OCI-M2 (cell line): ENCODE data around the gene CADM2.
"Not testable (repeated sequence)": the region's sequence is repeated elsewhere in the genome, so short reads cannot be mapped to it uniquely, and the experiment has no call there.

Experiments
- DNase-seq: peaks from one replicate; lab custom pipeline; 2025; ENCODE audit not compliant: unreplicated experiment; lab: John Stamatoyannopoulos, UW

The CADM2 gene

DNA sequence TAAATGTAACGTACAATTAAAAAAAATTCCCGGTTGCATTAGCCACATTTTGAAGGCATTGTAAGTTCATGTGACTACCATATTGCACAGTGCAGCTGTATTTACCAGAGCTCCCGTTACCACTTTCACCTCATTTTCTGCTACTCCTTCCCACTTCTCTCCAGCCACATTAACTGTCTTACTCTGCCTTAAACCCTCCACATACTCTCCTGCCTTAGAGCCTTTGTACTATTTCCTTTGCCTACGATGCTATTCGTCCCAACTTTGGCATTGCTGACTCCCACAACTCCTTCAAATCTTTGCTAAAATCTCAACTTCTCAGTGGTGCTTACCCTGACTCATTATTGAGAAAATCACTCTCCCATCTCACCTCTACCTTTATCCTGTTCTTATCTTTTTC lies 115.2 kb downstream of the CADM2 start:
- DNase-seq, result no peak

DNA sequence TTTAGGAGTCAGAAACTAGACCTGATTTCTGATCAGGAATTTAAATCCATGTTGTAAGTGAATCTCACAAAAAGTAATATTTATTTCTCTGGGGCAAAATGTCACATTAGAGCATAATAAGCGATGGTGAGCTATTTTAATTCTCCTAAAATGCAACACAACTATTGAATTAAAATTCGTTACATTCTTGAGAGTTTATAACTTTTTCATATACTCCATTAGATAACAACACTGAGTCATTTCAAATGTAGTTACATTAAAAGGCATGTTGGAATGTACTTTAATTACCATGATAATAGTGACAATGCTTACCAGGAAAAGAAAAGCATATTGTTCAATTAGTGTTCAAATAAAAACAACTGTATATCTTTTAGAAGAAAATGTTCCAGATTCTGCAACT lies 116.9 kb downstream of the CADM2 start:
- no peak for DNase-seq

DNA sequence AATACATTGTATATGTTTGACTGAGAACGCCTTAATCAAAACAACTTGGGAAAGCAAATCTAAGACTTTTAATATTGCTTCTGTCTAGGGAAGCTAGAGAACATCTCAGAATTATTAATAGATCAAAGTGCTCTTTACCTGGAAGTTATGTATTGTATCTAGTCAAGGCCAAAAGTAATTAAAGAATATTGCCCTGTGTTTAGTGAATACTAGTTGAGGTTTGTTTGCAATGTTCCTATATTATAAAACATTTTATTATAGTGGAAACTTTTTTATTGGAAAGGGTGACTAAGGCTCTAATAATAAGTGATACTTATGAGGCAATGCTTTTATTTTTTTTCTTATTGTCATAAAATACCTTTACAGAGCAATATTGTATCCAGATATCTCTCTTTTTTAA lies 118.2 kb downstream of the CADM2 start:
- DNase-seq, result no peak

DNA sequence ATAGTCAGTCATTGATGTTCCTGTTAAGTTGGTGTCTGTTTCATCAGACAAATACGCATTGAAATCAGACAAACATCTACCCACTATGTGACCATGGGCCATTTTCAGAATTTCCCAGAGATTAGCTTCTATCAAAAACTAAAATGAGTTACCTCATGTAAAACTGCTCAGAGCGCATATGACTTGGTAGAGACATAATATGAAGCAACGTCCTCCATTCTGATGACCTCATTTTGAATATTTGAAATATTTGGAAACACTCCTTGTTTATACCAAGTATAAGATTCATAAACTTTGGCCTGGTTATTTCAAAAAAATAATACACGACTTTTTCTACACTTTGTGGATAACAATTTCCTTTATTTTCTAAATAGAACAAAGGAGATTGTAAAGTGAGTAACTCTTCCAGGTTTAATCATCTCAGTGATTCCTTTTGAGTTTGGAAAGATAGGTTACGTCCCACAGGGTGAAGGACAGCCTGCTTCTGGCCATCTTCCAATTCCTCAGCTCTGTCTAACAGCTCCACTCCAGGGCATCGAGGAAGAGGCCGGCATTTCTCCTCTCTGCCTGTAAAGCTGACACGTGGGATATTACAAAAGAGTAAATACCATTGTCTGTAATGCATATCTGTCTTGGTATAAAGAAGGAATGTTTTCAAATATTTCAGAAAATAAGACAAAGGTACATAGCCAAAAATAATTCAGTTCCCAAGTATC lies 122.6 kb downstream of the CADM2 start:
- DNase-seq, result no peak

DNA sequence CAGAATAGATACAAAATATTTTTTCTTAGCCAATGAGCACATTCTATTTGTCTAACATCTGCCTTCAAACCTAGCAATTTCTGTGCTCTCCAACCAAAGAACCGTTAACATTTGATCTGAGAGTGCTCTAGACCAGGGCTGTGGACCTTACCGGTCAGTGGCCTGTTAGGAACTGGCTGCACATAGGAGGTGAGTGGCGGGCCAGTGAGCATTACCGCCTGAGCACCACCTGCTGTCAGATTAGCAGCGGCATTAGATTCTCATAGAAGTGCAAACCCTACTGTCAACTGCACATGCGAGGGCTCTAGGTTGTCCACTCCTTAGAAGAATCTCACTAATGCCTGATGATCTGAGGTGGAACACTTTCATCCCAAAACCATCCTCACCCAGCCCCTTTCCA lies 131.7 kb downstream of the CADM2 start:
- DNase-seq, result no peak

DNA sequence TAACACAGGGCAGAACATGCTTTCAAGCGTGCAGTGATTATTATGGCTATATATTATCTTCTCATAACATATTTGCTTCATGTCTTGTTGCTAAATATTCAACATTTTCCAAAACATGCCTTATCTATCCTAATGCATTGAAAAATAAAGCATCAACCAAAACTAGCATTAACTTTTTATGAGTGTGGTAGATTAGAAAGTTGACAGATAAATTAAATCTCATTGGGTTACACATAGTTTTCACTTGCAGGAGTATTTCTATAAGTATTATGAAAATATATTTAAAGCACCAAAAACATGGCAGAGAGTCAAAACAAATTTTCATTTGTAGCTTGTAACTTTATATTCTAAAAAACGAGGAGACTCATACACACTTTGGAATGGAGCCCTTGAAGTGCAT lies 141.5 kb downstream of the CADM2 start:
- DNase-seq, result no peak

DNA sequence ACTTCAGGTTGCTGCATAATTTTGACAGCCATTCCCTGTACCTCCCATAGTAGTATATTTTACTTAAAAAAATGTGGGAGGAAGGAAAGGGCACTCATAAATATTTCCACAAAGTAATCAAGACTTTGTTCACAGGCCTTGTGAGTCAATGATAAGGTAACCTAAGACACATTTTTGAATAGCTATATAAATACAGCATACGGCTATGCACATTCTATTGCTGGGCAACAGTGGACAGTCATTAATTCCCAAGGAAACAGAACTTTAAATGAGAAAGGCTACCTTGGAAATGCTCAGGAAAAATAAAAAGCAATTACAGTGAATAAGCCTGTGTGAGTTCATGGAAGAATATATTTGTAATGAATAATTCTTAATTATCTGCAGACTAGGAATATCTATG lies 144.0 kb downstream of the CADM2 start:
- DNase-seq, result no peak

DNA sequence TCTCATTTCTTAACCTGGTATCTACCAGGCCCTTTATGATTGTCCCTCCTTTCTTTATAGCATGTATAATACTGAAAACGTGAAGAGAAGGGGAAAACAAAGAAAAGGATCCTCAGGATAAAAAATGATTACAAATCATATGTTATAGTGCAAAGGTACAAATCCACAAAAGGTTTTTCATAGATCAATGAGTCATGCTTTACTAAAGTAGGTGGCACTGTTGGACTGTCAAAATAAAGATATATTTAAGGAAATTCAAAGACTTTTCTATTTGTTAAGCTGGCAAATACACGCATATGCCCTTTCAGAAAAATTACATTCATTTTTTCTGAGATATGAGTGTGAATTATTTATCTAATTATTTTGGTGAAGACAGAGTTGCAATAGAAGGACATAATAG lies 151.6 kb downstream of the CADM2 start:
- no peak for DNase-seq

DNA sequence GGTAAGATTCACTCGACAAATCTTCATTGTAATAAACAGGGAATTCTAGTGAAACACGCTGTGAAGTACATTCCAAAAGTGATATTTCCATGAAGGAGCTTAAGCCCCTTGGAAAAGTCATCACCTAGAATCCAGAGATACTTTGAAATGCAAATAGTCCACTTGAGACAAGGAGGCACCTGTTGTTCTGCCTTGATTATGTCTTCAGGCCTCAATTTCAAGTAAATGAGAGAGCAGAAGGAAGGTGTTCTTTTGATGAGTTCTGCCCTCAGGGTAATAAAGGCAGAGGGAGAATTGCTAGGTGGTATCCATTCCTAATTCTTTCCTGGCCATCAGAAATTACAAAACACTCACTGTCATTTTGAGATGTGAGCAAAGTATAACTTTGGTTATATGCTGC lies 162.1 kb downstream of the CADM2 start:
- DNase-seq, result no peak

DNA sequence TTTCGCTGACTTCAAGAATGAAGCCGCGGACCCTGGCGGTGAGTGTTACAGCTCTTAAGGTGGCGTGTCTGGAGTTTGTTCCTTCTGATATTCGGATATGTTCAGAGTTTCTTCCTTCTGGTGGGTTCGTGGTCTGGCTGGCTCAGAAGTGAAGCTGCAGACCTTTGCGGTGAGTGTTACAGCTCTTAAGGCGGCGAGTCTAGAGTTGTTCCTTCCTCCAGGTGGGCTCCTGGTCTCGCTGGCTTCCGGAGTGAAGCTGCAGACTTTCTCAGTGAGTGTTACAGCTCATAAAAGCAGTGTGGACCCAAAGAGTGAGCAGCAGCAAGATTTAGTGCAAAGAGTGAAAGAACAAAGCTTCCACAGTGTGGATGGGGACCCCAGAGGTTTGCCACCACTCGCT lies 174.1 kb downstream of the CADM2 start:
- DNase-seq, result not testable (repeated sequence)

DNA sequence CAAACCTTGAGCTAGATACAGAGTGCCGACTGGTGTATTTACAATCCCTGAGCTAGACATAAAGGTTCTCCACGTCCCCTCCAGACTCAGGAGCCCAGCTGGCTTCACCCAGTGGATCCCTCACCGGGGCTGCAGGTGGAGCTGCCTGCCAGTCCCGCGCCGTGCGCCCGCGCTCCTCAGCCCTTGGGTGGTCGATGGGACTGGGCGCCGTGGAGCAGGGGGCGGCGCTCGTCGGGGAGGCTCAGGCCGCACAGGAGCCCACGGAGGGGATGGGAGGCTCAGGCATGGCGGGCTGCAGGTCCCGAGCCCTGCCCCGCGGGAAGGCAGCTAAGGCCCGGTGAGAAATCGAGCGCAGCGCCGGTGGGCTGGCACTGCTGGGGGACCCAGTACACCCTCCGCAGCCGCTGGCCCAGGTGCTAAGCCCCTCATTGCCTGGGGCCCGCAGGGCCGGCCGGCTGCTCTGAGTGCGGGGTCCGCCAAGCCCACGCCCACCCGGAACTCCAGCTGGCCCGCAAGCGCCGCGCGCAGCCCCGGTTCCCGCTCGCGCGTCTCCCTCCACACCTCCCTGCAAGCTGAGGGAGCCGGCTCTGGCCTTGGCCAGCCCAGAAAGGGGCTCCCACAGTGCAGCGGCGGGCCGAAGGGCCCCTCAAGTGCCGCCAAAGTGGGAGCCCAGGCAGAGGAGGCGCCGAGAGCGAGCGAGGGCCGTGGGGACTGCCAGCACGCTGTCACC lies 175.1 kb downstream of the CADM2 start:
- DNase-seq, result not testable (repeated sequence)

DNA sequence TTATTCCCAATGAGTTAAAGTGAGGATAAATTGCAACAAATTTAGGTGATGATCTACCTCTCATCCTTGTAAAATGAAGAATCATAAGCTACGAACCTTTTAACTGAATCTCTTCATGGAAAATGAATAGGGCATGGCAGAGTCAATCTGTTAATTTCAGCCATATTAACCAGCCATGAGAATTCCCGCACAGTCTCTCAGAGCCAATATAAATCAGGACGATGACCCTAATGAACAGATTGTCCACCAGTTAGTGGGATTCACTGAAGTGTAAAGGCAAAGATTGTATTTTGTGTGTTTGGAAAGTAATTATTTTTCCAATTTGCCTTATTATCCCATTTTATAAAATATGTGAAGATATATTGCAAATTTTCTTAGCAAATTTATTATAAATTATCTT lies 183.8 kb downstream of the CADM2 start:
- no peak for DNase-seq

DNA sequence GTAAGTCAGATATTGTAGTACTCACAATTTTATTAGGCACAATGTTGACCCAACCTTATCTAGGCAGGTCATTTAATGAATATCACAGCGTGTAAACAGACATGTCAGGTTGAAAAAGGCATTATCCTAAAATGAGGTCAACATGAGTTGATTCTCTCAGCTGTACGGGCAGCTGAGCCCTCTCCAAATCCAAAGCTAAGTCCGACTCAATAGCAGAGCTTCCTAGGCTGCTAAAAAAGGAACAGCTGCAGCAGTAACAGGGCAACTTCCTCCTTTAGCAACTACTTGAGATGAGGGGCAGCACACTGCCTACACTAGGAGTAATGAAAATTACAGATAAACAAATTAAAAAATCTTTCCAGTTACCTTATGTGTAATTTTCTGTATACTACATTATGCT lies 189.2 kb downstream of the CADM2 start:
- DNase-seq, result no peak

DNA sequence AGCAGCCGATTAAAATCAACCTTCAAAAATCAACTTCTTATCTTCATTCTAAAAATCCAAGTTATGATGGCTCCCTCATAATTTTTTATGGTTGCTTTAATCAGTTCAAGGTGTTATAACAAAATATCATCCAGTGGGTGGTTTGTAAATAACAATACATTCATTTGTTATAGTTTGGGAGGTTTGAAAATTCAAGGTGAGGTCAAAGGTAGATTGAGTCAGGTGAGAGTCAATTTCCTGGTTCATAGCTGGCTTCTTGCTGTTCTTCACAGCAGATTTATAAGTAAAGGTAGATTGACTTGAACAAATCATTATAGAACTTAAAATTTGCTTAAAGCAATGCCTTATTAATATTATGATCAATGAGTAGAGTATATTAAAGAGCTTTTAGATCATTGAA lies 192.8 kb downstream of the CADM2 start:
- no peak for DNase-seq

DNA sequence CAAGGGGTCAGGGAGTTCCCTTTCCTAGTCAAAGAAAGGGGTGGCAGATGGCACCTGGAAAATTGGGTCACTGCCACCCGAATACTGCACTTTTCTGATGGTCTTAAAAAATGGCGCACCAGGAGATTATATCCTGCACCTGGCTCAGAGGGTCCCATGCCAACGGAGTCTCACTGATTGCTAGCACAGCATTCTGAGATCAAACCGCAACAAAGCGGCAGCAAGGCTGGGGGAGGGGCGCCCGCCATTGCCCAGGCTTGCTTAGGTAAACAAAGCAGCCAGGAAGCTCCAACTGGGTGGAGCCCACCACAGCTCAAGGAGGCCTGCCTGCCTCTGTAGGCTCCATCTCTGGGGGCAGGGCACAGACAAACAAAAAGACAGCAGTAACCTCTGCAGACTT lies 194.5 kb downstream of the CADM2 start:
- not testable (repeated sequence) for DNase-seq

DNA sequence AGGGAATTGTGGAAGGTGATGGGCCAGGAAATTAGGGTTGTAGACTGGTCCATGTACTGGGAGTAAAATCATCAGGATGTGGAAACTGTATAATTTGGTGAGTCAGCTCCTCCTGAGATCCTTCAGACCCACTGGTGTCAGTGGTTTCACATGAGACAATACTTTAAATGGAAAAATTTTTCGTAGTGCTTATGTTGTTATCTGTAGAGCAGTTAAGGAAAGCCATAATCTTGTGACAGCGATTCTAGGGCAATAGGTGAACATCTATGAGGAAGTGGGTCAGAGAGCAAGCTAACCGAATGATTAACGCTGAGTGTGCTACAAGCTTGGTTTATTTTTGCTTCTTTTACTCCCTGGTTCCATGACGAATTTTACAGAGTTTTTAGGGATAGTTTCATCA lies 200.6 kb downstream of the CADM2 start:
- no peak for DNase-seq

DNA sequence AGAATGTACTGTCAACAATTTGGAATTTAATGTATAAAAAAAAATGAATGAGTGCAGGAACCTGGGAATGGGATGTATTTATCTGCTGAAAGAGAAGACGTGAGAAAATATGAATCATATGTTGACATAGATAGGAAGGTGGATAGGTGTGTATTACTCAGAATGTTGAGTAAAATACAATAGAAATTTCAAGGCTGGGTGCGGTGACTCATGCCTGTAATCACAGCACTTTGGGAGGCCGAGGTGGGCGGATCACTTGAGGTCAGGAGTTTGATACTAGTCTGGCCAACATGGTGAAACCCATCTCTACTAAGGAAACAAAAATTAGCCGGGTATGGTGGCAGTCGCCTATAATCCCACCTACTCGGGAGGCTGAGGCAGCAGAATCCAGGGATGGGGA lies 202.8 kb downstream of the CADM2 start:
- DNase-seq, result no peak

DNA sequence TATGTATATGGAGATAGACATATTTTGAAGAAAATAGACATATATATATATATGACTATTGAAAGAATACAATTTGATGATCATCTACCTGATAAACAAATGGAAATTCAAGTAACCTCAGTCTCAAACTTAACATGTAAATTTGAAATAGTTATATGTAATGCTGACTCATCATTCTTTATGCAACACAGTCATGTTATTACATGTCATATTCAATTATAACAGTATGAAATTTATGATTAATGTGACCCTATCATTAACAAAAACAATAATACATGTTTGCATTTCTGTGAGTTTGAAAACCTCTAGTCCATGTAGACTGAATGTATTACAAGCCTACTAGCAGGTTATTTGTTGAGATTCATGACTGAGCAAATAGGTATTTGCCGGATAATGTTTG lies 204.1 kb downstream of the CADM2 start:
- DNase-seq, result no peak

DNA sequence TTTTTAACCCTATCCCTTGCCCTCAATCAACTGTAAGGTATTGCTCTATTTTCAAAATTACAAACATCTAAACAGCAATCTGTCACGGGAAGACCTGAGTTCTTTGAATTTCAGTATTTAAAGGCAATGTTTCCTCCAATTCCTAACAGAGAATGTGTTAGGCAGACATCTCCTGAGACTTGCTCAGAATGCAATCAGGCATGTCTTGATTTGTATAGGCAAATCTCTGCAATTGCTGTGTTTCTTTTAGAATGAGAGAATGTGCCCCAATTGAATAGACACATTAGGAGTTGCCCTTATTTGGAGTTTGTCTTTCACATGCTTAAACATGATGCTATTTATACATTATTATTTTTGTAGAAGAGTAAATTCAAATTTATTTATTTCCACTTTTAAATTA lies 205.6 kb downstream of the CADM2 start:
- DNase-seq, result no peak

DNA sequence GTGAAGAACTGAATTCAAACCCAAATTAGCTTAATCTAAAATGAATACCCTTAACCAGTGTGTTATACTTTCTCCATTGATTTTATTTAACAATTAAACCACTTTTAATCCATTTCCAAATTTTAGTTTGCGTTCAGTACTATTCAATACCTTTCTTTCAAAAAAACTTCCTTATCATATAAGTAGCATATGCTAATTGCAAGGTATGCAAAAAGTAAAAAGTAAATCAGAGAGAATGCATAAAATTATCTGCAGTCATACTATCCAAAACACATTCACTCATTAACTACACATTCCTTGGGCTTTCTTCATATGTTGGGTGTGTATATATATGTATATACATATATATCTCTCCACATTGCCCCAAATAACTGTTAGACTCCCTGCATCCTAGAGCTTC lies 208.8 kb downstream of the CADM2 start:
- no peak for DNase-seq

DNA sequence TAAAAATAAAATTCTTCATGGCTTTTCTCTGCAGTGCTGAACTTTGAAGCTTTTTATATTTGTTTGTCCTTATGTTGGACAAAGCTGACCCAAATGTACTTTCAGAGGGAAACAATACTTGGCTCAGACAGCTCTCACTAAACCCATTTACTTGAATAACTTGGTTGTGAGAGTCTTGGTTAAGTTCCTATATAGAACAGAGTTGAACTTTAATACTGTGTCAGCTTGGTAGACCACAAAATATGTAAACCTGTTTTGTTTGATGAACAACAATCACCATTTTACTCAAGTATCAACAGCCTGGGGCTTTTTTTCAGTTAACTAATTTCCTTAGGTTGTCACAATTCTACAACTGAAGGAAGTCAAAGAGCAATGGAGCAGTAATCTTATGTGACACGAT lies 211.9 kb downstream of the CADM2 start:
- DNase-seq, result no peak

DNA sequence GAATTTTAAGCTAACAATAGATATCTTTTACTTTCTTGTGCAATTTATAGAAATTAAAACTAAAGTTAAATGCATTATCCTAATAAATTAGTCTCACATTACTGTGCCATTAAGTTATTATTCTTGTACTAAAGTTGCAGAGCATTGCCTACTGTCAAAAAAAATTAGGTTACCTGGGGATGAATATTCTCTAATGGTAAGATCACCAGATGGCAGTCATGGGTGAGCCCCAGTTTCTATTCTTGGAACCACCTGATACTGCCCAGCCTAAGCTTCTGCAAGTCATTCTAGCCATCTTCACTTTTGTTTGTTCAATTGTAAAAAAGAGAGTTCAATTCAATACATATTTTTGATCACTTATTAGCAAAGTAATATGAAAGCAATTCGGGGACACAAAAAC lies 213.2 kb downstream of the CADM2 start:
- no peak for DNase-seq

DNA sequence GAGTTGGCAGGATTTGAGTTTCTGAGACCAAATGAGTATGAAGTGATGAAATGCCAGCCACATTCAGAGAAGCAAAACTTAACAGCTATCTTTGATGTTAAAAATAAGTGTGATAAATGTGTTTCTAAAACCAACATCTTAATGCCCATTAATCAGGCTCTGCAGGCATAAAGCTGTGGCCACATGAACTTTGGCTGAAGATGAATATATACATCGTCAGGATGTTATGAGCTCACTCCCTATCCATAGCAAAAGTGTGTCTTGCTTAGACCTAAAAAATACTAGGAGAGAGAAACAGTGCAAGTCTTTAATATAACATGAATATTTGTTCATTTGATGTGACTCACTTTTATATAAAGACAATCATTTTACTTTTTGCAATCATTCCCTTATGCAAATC lies 218.0 kb downstream of the CADM2 start:
- DNase-seq, result no peak
